Karpas-422 (cell line): ENCODE results near the gene PARP4. TPM values are rescaled to one million over a fixed set of nuclear protein-coding genes. Genes with fewer than 3 reads are reported as not detected.
"Not testable (repeated sequence)": the region's sequence is repeated elsewhere in the genome, so short reads cannot be mapped to it uniquely, and the experiment has no call there.

Experiments used
- DNase-seq: peaks from one replicate; pipeline ENCODE4 v3.0.0-alpha.2; 2015
- H2AFZ ChIP-seq: fragments of 200-600 bp; sonication (generic); 2 replicates; pipeline ENCODE4 v1.6.1; 2014; ENCODE audit warnings: antibody characterized with exemption, low read length, mixed read lengths
- H3K27ac ChIP-seq: fragments of 200-600 bp; sonication (generic); 2 replicates; pipeline ENCODE4 v1.5.1; 2014; ENCODE audit warnings: mild to moderate bottlenecking, low read length, moderate library complexity
- H3K27me3 ChIP-seq: fragments of 200-600 bp; sonication (generic); 2 replicates; pipeline ENCODE4 v1.6.1; 2014; ENCODE audit warnings: low read length, mixed read lengths
- H3K36me3 ChIP-seq: fragments of 200-600 bp; sonication (generic); 2 replicates; pipeline ENCODE4 v1.6.1; 2014; ENCODE audit warnings: low read length, mixed read lengths; ENCODE audit not compliant: insufficient read depth
- H3K4me1 ChIP-seq: fragments of 200-600 bp; sonication (generic); 2 replicates; pipeline ENCODE4 v1.6.1; 2014; ENCODE audit warnings: mild to moderate bottlenecking, low read length, mixed read lengths
- H3K4me2 ChIP-seq: fragments of 200-600 bp; sonication (generic); 2 replicates; pipeline ENCODE4 v1.6.1; 2014; ENCODE audit warnings: low read length, low read depth, mild to moderate bottlenecking; ENCODE audit not compliant: poor library complexity, severe bottlenecking
- H3K4me3 ChIP-seq: fragments of 200-600 bp; sonication (generic); 2 replicates; pipeline ENCODE4 v1.5.1; 2014; ENCODE audit warnings: mild to moderate bottlenecking, antibody characterized with exemption, low read length, mixed read lengths
- H3K79me2 ChIP-seq: fragments of 200-600 bp; sonication (generic); 2 replicates; pipeline ENCODE4 v1.6.1; 2014; ENCODE audit warnings: mild to moderate bottlenecking, low read length, mixed read lengths
- H3K9ac ChIP-seq: fragments of 200-600 bp; sonication (generic); 2 replicates; pipeline ENCODE4 v1.6.0; 2014; ENCODE audit warnings: low read length
- H3K9me2 ChIP-seq: fragments of 200-600 bp; sonication (generic), shearing (Covaris generic); replicated peaks from 2 replicates; pipeline ENCODE4 v1.6.0; 2014; ENCODE audit warnings: mild to moderate bottlenecking, low read length, moderate library complexity; ENCODE audit not compliant: insufficient read depth
- H3K9me3 ChIP-seq: fragments of 300-700, 200-600 bp; sonication (generic); 2 replicates; pipeline ENCODE4 v1.6.1; 2014; ENCODE audit warnings: low read length, mixed read lengths
- H4K20me1 ChIP-seq: fragments of 200-600 bp; sonication (generic); 2 replicates; pipeline ENCODE4 v1.6.1; 2014; ENCODE audit warnings: mild to moderate bottlenecking, antibody characterized with exemption, low read length, low read depth; ENCODE audit not compliant: insufficient read depth
- total RNA-seq: library from RNA; depleted of rRNA; stranded (reverse); fragments of >200 nt; shearing (Covaris generic); gene quantifications from 2 replicates; pipeline ENCODE4 v1.2.3, GENCODE V29; 2014; ENCODE audit warnings: low replicate concordance

The PARP4 gene
- total RNA-seq, 1 experiment from 2014 or later, result 33.0 TPM

GRCh38 chr13:24511816-24512196 lies 772 bp downstream of the PARP4 start:
- Histone ChIP-seq H4K20me1 (no peaks in the 10 kb centered on the region), H3K4me1 (peaks cover 20% of the 10 kb centered on the region), H2AFZ (peak overlapping the region; percentile 98), H3K27me3 (no peaks in the 10 kb centered on the region), H3K27ac (0 out of 2 replicates have a peak overlapping the region, but pooled peaks have one; percentile 24), H3K9me3 (no peaks in the 10 kb centered on the region), H3K4me3 (peak overlapping the region; percentile 93), H3K79me2 (peaks cover 54% of the 10 kb centered on the region), H3K9ac (peak overlapping the region; percentile 88), H3K9me2 (no peaks in the 10 kb centered on the region), H3K36me3 (peaks cover 7% of the 10 kb centered on the region; the same call in 1 of the 2 replicates), H3K4me2 (peak overlapping the region; percentile 87)
- peak; percentile 72 for DNase-seq

- peaks cover 57% of the 10 kb centered on the region for H3K79me2 ChIP-seq
- peak overlapping the region; percentile 93 for H3K4me3 ChIP-seq
- peak; percentile 58 for DNase-seq
- H3K27me3 ChIP-seq, result no peaks in the 10 kb centered on the region
- peak overlapping the region; percentile 87 for H3K4me2 ChIP-seq
- no peak overlapping the region; the same call in 1 of the 2 replicates for H2AFZ ChIP-seq
- peak overlapping the region; percentile 18; the same call in 1 of the 2 replicates for H3K27ac ChIP-seq
- H3K9ac ChIP-seq, result peak overlapping the region; percentile 88
- no peaks in the 10 kb centered on the region for H4K20me1 ChIP-seq
- no peaks in the 10 kb centered on the region for H3K9me3 ChIP-seq
- peaks cover 7% of the 10 kb centered on the region; the same call in 1 of the 2 replicates for H3K36me3 ChIP-seq
- peaks cover 20% of the 10 kb centered on the region for H3K4me1 ChIP-seq
- no peaks in the 10 kb centered on the region for H3K9me2 ChIP-seq
These were observed 1.4 kb downstream of the PARP4 start for GRCh38 chr13:24511019-24511815.

- no peaks in the 10 kb centered on the region for H3K9me3 ChIP-seq
- no peak for DNase-seq
- peaks cover 11% of the 10 kb centered on the region for H3K4me1 ChIP-seq
- no peaks in the 10 kb centered on the region for H3K27me3 ChIP-seq
- no peak overlapping the region for H3K27ac ChIP-seq
- H4K20me1 ChIP-seq, result no peaks in the 10 kb centered on the region
- H3K79me2 ChIP-seq, result peaks cover 86% of the 10 kb centered on the region
- no peak overlapping the region for H3K9ac ChIP-seq
- no peaks in the 10 kb centered on the region for H3K9me2 ChIP-seq
- no peak overlapping the region for H2AFZ ChIP-seq
- no peak overlapping the region for H3K4me2 ChIP-seq
- H3K36me3 ChIP-seq, result peaks cover 7% of the 10 kb centered on the region; the same call in 1 of the 2 replicates
- no peak overlapping the region for H3K4me3 ChIP-seq
These were observed 5.8 kb downstream of the PARP4 start for GRCh38 chr13:24506698-24507335.

GRCh38 chr13:24506283-24506682 lies 6.3 kb downstream of the PARP4 start:
- DNase-seq, H4K20me1 ChIP-seq, H3K9me2 ChIP-seq, H2AFZ ChIP-seq, H3K4me3 ChIP-seq, H3K27me3 ChIP-seq, H3K4me1 ChIP-seq, H3K9me3 ChIP-seq, H3K27ac ChIP-seq, H3K4me2 ChIP-seq, H3K9ac ChIP-seq: not testable (repeated sequence)
- Histone ChIP-seq H3K79me2 (peaks cover 83% of the 10 kb centered on the region), H3K36me3 (peaks cover 12% of the 10 kb centered on the region; the same call in 1 of the 2 replicates)

- Histone ChIP-seq H3K9me2 (no peaks in the 10 kb centered on the region), H3K4me3 (no peak overlapping the region), H3K36me3 (peaks cover 12% of the 10 kb centered on the region; the same call in 1 of the 2 replicates), H3K27me3 (no peaks in the 10 kb centered on the region), H3K27ac (no peak overlapping the region), H3K9me3 (no peaks in the 10 kb centered on the region), H3K4me2 (no peak overlapping the region), H3K9ac (no peak overlapping the region), H4K20me1 (no peaks in the 10 kb centered on the region), H2AFZ (no peak overlapping the region), H3K79me2 (peaks cover 80% of the 10 kb centered on the region), H3K4me1 (peaks cover 4% of the 10 kb centered on the region)
- DNase-seq, result no peak
These were observed 6.8 kb downstream of the PARP4 start for GRCh38 chr13:24505756-24506155.

GRCh38 chr13:24505256-24505655 lies 7.3 kb downstream of the PARP4 start:
- no peaks in the 10 kb centered on the region for H3K9me2 ChIP-seq
- peaks cover 75% of the 10 kb centered on the region for H3K79me2 ChIP-seq
- H3K27ac ChIP-seq, result no peak overlapping the region
- peaks cover 12% of the 10 kb centered on the region; the same call in 1 of the 2 replicates for H3K36me3 ChIP-seq
- H3K9ac ChIP-seq, result no peak overlapping the region
- no peak for DNase-seq
- H3K9me3 ChIP-seq, result no peaks in the 10 kb centered on the region
- H3K4me2 ChIP-seq, result no peak overlapping the region
- no peaks in the 10 kb centered on the region for H3K27me3 ChIP-seq
- no peak overlapping the region for H2AFZ ChIP-seq
- H4K20me1 ChIP-seq, result no peaks in the 10 kb centered on the region
- H3K4me1 ChIP-seq, result no peaks in the 10 kb centered on the region
- no peak overlapping the region for H3K4me3 ChIP-seq

GRCh38 chr13:24503379-24503696 lies 9.2 kb downstream of the PARP4 start:
- H3K9me2 ChIP-seq, result no peaks in the 10 kb centered on the region
- no peaks in the 10 kb centered on the region for H3K9me3 ChIP-seq
- DNase-seq, result no peak
- no peak overlapping the region for H3K4me2 ChIP-seq
- peaks cover 55% of the 10 kb centered on the region for H3K79me2 ChIP-seq
- no peak overlapping the region for H2AFZ ChIP-seq
- H3K9ac ChIP-seq, result no peak overlapping the region
- no peaks in the 10 kb centered on the region for H3K27me3 ChIP-seq
- peaks cover 14% of the 10 kb centered on the region; the same call in 1 of the 2 replicates for H3K36me3 ChIP-seq
- H3K4me1 ChIP-seq, result no peaks in the 10 kb centered on the region
- H3K27ac ChIP-seq, result no peak overlapping the region
- no peak overlapping the region for H3K4me3 ChIP-seq
- no peaks in the 10 kb centered on the region for H4K20me1 ChIP-seq

GRCh38 chr13:24502533-24503378 lies 9.8 kb downstream of the PARP4 start:
- H3K27ac ChIP-seq, result no peak overlapping the region
- H3K4me1 ChIP-seq, result no peaks in the 10 kb centered on the region
- no peak overlapping the region for H3K9ac ChIP-seq
- H3K9me2 ChIP-seq, result no peaks in the 10 kb centered on the region
- H3K79me2 ChIP-seq, result peaks cover 50% of the 10 kb centered on the region
- no peaks in the 10 kb centered on the region for H3K9me3 ChIP-seq
- H3K4me2 ChIP-seq, result no peak overlapping the region
- H2AFZ ChIP-seq, result no peak overlapping the region
- H3K27me3 ChIP-seq, result no peaks in the 10 kb centered on the region
- DNase-seq, result no peak
- H3K36me3 ChIP-seq, result peaks cover 11% of the 10 kb centered on the region; the same call in 1 of the 2 replicates
- H3K4me3 ChIP-seq, result no peak overlapping the region
- H4K20me1 ChIP-seq, result no peaks in the 10 kb centered on the region
